ENCODE data around the gene MRE11.
"Not testable (repeated sequence)": the region's sequence is repeated elsewhere in the genome, so short reads cannot be mapped to it uniquely, and the experiment has no call there.

Gene MRE11

DNA sequence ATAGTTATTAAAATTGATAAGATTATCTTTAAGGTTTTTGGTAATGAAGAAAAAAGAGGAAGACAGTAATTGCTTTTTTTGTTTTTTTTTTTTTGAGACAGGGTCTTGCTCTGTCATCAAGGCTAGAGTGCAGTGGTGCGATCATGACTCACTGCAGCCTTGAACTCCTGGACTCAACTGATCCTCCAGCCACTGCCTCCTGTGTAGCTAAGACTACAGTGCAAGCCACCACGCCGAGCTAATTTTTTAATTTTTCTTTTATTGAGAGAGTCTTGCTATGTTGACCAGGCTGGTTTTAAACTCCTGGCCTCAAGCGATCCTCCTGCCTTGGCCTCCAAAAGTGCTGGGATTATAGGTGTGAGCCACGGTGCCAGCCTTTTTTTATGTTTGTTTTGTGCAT is 12.9 kb upstream of the MRE11 start:
- DNase-seq (ENCODE audit: low read depth in 2 of 2): not testable (repeated sequence)

DNA sequence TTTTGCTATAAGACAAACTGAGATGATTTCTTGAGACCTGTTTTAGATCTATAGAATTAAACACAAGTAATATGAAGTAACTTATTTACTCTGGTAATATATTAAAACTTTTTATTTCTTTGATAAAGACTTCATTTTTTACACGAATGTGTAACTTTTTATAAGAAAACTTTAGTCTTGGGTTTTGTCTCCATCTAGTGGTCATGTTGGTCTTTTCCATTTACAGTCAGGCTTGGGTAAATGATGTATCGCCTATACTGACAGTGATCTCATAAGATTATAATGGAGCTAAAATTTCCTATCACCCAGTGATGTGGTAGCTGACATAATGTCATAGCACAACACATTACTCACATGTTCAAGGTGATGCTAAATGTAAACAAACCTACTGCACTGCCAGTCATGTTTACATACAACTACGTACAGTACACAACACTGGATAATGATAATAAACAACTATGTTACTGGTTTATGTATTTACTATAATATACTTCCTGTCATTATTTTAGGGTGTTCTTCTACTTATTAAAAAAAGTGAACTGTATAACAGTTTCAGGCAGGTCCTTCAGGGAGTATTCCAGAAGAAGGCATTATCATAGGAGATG is 11.1 kb upstream of the MRE11 start:
- no peak for DNase-seq (ENCODE audit: low read depth in 2 of 2)

DNA sequence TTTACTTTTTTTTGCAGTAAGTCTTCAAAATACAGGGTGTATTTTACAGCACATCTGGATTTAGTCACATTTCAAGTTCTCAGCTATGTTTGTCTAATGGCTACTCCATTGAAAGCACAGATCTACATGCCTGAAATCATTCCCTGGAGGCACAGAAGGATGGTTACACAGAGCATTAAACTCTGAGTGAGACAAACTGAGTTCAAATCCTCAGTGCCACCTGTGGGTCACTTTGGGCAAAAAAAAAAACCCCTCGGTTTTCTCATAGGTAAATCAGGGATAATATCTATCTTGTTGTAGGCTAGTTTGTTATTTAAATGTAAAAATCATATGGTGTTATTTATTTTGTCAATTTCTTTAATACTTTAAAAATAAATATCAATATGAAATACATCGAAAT is 7.9 kb upstream of the MRE11 start:
- DNase-seq (ENCODE audit: low read depth in 2 of 2): no peak

DNA sequence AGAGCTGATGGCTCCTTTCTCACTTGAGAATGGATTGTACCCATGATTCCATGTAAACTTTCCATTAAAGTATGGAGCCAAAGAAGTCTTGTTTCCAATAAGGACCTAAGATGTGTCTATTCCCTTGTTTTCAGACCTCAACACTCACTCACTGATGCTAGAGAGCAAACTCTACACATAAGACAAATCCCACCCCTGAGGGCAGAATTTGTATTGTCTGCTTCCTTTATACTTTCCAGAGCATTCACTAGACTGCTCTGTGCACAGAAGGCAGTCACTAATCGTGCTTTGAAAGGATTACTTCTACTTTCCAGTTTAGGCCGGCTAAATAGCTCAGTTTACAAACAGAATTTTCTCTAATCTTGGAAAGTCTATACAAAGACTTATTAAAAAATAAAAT is 6.5 kb upstream of the MRE11 start:
- no peak for DNase-seq (ENCODE audit: low read depth in 2 of 2)

- no peak for DNase-seq (ENCODE audit: low read depth in 2 of 2)
Observed at GRCh38 chr11:94494126-94494680, 559 bp upstream of the MRE11 start.

DNA sequence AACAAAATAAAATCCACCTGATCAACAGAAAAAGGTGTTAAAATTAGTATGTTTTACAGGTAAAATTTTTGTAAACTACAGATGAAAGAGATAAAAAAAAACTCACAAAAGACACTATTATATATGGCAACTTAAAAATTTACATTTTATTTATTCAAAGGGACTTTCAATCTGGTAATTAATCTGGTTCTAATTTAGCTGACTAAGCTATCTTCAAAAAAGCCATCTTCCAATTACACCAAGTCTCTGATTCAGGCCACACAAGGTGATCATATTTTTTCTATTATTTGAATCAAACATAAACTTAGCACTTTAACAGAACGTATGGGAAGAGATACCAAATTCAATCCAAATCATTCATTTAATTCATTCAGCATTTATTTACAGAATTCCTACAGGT is 7.6 kb downstream of the MRE11 start:
- no peak for DNase-seq (ENCODE audit: low read depth in 2 of 2)

- no peak for DNase-seq (ENCODE audit: low read depth in 2 of 2)
Observed at GRCh38 chr11:94481342-94481741, 12.3 kb downstream of the MRE11 start.

DNA sequence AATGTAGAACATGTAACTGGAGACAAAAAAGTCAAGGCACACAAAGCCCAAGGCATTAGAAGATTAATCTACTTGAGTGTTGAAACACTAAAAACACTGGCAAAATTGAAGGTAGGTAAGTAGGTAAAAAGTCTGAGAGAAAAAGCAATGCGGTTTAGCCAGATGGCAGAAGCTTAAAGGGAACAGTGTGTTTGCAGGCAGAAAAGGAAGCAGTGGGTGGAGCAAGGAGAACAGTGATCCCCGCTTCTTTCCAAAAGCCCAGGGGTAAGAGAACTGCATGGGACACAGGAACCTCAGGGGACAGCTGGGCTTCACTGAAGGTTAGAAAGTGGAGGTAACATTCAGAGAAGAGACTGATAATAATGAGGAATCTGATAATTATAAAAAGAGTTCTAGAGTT is 16.0 kb downstream of the MRE11 start:
- no peak for DNase-seq (ENCODE audit: low read depth in 2 of 2)

DNA sequence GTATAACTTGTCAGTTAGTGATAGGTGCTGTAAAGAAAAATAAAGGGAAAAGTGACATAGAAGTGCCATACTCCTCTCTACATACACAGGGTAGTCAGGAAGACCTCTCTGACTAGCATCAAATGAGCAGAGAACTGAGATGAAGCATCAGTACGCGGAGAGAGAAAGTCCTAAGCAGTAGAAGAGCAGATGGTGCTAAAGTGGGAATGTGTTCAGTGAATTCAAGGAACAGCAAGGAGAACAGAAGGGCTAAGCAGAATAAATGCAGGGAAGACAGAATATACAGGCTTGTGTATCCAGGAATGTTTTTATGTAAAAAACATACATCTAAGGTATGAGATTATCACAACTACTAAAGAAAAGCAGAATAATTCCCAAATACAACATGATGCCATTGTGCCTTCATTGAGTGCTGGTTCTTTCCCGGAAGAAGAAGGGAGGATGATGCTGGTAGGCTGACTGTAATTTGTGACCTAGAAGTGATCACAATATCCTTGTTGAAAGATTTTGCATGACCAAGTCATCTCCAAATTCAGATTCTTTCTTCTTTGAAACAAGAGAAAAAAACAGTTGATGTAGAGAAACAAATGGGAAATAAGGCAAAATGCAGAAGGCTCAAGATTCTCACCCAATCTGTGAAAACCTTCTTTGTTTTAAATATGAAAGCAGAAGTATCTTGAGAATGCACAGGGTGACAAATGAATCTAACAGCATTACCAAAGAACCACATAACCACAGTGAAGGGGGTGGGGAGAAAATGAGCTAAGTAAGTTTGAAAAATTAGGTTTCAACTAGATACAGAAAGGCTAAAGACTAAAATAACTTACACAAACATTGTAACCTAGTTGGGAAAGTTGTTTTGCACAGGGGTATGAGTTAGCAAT is 20.5 kb downstream of the MRE11 start:
- no peak for DNase-seq (ENCODE audit: low read depth in 2 of 2)

- no peak for DNase-seq (ENCODE audit: low read depth in 2 of 2)
Observed at GRCh38 chr11:94469416-94469815, 24.2 kb downstream of the MRE11 start.

DNA sequence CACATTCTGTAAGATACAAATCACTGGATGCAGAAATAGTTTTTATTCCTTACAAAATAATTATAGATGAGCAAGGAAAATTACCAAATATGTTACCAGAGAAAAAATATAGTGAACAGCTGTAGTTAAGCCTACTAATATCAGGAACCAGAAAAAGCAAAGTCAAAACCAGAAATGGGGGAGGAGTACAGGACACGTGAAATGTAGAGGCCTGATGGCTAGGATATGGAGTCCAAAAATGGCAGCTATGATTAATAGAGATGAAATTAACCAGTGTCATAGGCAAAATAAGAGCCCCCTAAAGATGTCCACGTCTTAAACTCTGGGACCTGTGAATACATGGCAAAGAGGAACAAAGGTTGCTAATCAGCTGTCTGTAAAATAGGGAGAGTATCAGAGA is 34.1 kb downstream of the MRE11 start:
- no peak for DNase-seq (ENCODE audit: low read depth in 2 of 2)

DNA sequence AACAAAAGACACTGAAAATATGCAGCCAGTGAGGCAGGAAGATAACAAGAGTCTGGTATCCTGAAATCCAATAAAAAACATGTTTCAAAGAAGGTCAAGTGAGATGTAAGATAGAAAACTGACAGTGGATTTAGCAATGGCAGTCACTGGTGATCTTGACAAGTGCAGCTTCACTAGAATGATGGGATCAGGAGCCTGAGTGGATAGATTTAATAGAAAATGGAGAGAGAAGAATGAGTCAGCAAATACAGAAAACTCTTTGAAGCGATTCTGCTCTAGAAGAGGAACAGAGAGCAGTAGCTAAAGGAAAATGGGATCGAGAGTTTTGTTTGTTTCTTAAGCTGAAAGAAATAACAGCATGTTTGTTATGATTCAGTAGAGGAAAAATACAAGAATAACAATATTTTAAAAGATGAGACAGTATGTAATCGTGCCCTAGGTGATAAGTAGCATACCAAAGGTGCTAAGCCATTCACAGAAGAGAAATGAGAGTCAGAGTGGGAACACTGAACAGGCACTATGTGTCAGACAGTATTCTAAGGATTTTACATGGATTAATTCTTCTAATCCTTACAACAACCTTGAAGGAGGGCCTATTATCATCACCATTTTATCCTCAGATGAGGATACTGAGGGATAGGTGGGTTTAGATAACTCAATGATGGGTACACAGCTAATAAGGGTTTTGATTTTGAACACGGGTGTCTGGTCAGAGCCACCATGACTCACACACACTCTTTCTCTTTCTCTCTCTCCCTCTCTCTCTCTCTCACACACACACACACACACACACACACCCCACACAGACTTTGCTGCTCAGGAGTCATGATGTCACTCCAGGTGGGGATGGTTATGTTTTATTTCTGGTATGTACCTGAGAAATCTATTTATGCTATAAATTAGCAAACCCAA is 36.3 kb downstream of the MRE11 start:
- DNase-seq (ENCODE audit: low read depth in 2 of 2): no peak

DNA sequence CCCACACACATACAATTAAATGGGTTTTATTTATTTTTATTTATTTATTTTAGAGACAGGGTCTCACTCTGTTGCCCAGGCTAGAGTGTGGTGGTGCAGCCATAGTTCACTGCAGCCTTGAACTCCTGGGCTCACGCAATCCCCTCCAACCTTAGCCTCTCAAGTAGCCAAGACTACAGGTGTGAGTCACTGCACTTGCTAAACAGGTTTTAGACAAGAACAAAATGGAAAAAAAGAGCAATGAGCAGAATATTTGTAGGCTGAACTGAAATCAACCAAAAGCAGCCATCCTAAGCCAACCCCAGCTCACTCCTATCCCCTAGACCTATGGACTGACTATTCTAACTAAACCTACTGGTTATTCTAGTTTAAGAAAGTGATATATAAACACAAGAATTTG is 37.8 kb downstream of the MRE11 start:
- DNase-seq (ENCODE audit: low read depth in 2 of 2): no peak

DNA sequence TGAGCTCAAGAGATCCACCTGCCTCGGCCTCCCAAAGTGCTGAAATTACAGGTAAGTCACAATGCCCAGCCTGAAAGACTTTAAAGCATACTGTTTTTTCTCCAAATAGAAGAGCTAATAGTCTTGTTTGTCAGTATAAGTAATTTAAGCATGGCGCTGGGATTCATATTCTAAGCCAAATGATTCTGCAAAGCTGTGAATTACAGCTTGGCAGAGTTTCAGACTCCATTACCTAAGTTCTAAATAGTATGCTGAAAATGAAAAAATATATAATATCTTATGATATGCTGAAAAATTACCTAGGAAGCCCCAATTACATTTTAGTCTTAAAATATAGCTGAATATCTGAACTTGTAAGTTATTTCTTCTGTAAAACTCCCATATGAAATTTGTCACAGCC is 39.3 kb downstream of the MRE11 start:
- DNase-seq (ENCODE audit: low read depth in 2 of 2): no peak

GRCh38 chr11:94452988-94453387 is 40.7 kb downstream of the MRE11 start:
- DNase-seq (ENCODE audit: low read depth in 2 of 2): no peak

- no peak for DNase-seq (ENCODE audit: low read depth in 2 of 2)
Observed at GRCh38 chr11:94450048-94450447, 43.6 kb downstream of the MRE11 start.

DNA sequence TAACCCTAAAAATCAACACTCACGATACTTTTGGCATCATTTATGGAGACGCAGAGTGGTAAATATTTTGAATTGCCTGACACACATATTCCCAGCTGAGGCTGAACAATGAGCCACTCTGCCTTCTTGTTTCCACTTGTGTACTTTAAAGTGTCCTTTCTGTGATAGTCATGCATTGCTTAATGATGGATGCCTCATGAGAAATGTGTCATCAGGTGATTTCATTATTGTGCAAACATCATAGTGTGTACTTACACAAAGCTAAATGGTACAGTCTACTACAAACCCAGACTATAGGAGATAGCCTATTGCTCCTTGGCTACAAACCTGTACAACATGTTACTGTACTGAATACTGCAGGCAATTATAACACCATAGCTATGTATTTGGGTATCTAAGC is 44.2 kb downstream of the MRE11 start:
- no peak for DNase-seq (ENCODE audit: low read depth in 2 of 2)

GRCh38 chr11:94449029-94449428 is 44.6 kb downstream of the MRE11 start:
- no peak for DNase-seq (ENCODE audit: low read depth in 2 of 2)

- DNase-seq (ENCODE audit: low read depth in 2 of 2): no peak
Observed at GRCh38 chr11:94447149-94447548, 46.5 kb downstream of the MRE11 start.

GRCh38 chr11:94445641-94446040 is 48.0 kb downstream of the MRE11 start:
- no peak for DNase-seq (ENCODE audit: low read depth in 2 of 2)

GRCh38 chr11:94433049-94433448 is 60.6 kb downstream of the MRE11 start:
- no peak for DNase-seq (ENCODE audit: low read depth in 2 of 2)

- DNase-seq (ENCODE audit: low read depth in 2 of 2): no peak
Observed at GRCh38 chr11:94424662-94425061, 69.0 kb downstream of the MRE11 start.

Measured in stimulated activated CD8-positive, alpha-beta memory T cell treated with anti-CD3 and anti-CD28 coated beads, Interleukin-15, amount 100 ng/mL, for 48 hours (primary cell).